ENCODE results near the gene CPNE4.

- TF ChIP-seq CTCF (conservative IDR thresholded peaks at IDR 0.05; ENCODE audit: low read depth, low read length) (no peak), EZH2 (IDR thresholded peaks at IDR 0.05; ENCODE audit: borderline replicate concordance, low read depth, low read length, poor library complexity, severe bottlenecking) (no peak)
These were observed 106.2 kb downstream of the CPNE4 start for GRCh38 chr3:131928593-131928992.

Data from A673 (cell line).